ENCODE measurements around the gene NCBP3. TPM values are rescaled to one million over a fixed set of nuclear protein-coding genes. Genes with fewer than 3 reads are reported as not detected.

NCBP3 gene
- total RNA-seq, 1 donor from 2014 or later: 57.2 TPM

- intact Hi-C loops (cut with micrococcal nuclease): no loop called here
- Mint-ChIP-seq H3K27ac (peak overlapping the region; percentile 57), H3K27me3 (ENCODE audit: low read depth) (no peaks in the 10 kb centered on the region), H3K4me3 (ENCODE audit: low read depth) (no peak overlapping the region), H3K4me1 (ENCODE audit: low read depth) (peaks cover 25% of the 10 kb centered on the region), H3K9me3 (no peaks in the 10 kb centered on the region), H3K36me3 (ENCODE audit: low read depth) (peaks cover 54% of the 10 kb centered on the region)
- DNase-seq (ENCODE audit: low spot score): no peak
Observed at GRCh38 chr17:3834811-3835210, 11.2 kb downstream of the NCBP3 start.

DNA sequence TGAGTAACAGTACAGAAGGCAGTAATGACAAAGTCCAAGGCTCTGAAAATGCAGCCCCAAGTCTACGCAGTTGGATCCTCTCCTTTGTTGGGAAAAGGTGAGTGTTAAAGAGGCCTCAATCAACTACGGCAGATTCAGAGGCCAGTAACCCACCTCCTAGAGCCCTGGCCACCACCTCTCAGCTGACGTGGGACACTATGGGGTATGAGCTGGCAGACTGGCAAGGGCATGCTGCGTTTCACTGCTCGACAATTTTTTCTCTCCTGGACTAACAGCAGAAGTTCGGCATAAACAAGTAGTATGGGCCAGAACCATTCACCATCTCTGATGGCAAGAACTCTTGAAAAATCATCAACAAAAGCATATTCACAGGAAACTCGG is 17.2 kb downstream of the NCBP3 start:
- Mint-ChIP-seq H3K27ac (no peak overlapping the region), H3K4me1 (ENCODE audit: low read depth) (peaks cover 27% of the 10 kb centered on the region), H3K27me3 (ENCODE audit: low read depth) (no peaks in the 10 kb centered on the region), H3K36me3 (ENCODE audit: low read depth) (peaks cover 65% of the 10 kb centered on the region), H3K9me3 (no peaks in the 10 kb centered on the region), H3K4me3 (ENCODE audit: low read depth) (no peak overlapping the region)
- DNase-seq (ENCODE audit: low spot score): no peak
- intact Hi-C loops (cut with micrococcal nuclease): loop anchor here (5.0 kb wide), 1 partner anchor 107 kb away; the partner anchor contains the start of gene HASPIN

DNA sequence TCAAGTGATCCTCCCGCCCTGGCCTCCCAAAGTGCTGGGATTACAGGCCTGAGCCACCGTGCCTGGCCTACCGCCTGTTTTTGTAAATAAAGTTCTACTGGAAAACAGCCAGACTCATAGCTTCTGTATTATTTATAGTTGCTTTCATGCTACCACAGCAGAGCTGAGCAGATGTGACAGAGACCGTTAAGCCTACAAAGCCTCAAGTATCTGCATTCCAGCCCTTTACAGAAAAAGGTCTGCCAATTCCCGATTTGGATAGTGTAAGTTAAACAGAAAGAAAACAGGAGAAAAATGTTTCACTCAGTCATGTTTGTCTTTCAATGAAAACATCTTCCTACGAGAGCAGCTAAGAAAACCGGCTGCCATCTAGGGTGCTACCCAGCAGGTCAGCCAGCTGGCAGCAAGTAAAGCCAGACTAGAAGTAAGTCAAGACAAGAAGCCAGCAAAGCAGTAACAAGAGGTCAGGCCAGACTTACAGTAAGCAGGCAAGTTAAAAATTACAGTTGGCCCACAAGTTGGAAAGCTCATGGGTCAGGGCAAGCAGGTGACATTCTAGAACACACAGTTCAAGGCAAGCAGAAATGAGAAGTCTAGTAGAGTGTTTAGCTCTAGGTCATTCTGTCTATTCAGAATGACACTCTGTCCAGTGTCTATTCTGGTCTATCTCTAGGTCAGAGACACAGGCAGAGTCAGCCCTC is 17.7 kb downstream of the NCBP3 start:
- Mint-ChIP-seq H3K27ac (no peak overlapping the region), H3K4me3 (ENCODE audit: low read depth) (no peak overlapping the region), H3K36me3 (ENCODE audit: low read depth) (peaks cover 64% of the 10 kb centered on the region), H3K4me1 (ENCODE audit: low read depth) (peaks cover 25% of the 10 kb centered on the region), H3K27me3 (ENCODE audit: low read depth) (no peaks in the 10 kb centered on the region), H3K9me3 (no peaks in the 10 kb centered on the region)
- DNase-seq (ENCODE audit: low spot score): no peak
- intact Hi-C loops (cut with micrococcal nuclease): loop anchor here (5.0 kb wide), 1 partner anchor 106 kb away; the partner anchor contains the start of gene HASPIN

DNA sequence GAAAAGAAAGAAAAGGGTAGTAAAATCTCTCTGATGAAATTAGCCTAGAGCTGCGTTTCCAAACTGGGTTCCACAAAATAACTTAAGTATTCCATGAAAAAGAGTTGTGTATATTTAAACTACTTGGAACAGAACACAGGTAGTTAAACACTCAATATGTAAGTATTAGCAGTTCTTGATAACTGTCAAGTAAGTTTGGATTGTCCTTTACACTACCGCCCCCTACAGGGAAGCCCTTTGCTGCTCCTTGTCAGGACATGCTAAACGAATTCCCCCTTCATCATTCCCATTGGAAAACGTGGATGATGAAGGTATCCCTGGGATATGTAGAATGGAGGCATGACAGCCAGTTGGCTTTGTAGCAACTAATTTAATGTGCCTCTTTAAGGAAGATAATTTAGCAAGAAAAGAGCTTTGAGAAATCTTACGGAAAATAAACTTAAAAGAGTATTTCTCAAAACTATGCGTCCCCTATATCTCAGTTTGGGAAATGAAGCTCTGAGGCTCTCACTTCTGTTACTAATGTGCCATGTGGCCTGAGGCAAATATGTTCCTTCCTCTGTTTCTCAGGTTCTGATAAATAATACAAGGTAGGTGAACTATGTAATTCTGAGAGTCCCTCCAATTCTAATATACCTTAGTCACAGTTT is 18.8 kb downstream of the NCBP3 start:
- Mint-ChIP-seq H3K27me3 (ENCODE audit: low read depth) (no peaks in the 10 kb centered on the region), H3K9me3 (no peaks in the 10 kb centered on the region), H3K4me3 (ENCODE audit: low read depth) (no peak overlapping the region), H3K27ac (no peak overlapping the region), H3K36me3 (ENCODE audit: low read depth) (peaks cover 68% of the 10 kb centered on the region), H3K4me1 (ENCODE audit: low read depth) (peaks cover 28% of the 10 kb centered on the region)
- peak; percentile 36 for DNase-seq (ENCODE audit: low spot score)
- intact Hi-C loops (cut with micrococcal nuclease): loop anchor here (1.0 to 5.0 kb wide), 3 partner anchors 90 to 144 kb away; partner anchors contain the start of gene HASPIN

DNA sequence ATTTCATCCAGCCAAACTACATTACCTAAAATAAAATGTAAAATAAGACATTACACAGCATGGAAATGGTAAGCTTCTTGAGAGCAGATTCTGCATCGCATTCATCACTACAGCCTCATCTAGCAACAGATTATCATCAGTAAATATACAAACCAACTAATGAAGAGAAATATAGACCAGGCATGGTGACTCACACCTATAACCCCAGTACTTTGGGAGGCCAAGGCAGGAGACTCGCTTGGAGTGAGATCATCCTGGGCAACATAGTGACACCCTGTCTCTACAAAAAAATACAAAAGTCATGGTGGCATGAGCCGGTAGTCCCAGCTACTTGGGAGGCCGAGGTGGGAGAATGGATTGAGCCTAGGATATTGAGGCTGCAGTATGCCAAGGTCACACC is 19.9 kb downstream of the NCBP3 start:
- peaks cover 76% of the 10 kb centered on the region for H3K36me3 Mint-ChIP-seq (ENCODE audit: low read depth)
- DNase-seq (ENCODE audit: low spot score): no peak
- H3K27me3 Mint-ChIP-seq (ENCODE audit: low read depth): no peaks in the 10 kb centered on the region
- no peak overlapping the region for H3K4me3 Mint-ChIP-seq (ENCODE audit: low read depth)
- H3K4me1 Mint-ChIP-seq (ENCODE audit: low read depth): peaks cover 27% of the 10 kb centered on the region
- no peak overlapping the region for H3K27ac Mint-ChIP-seq
- H3K9me3 Mint-ChIP-seq: no peaks in the 10 kb centered on the region
- intact Hi-C loops (cut with micrococcal nuclease): loop anchor here (2.0 to 5.0 kb wide), 2 partner anchors 104 to 143 kb away; partner anchors contain the start of gene HASPIN

GRCh38 chr17:3821101-3821500 is 24.9 kb downstream of the NCBP3 start:
- intact Hi-C loops (cut with micrococcal nuclease): no loop called here
- H3K9me3 Mint-ChIP-seq: no peaks in the 10 kb centered on the region
- DNase-seq (ENCODE audit: low spot score): no peak
- no peaks in the 10 kb centered on the region for H3K27me3 Mint-ChIP-seq (ENCODE audit: low read depth)
- H3K4me3 Mint-ChIP-seq (ENCODE audit: low read depth): no peak overlapping the region
- peaks cover 69% of the 10 kb centered on the region for H3K36me3 Mint-ChIP-seq (ENCODE audit: low read depth)
- no peak overlapping the region for H3K27ac Mint-ChIP-seq
- H3K4me1 Mint-ChIP-seq (ENCODE audit: low read depth): peaks cover 6% of the 10 kb centered on the region

- Mint-ChIP-seq H3K27ac (no peak overlapping the region), H3K4me3 (ENCODE audit: low read depth) (no peak overlapping the region), H3K9me3 (no peaks in the 10 kb centered on the region), H3K27me3 (ENCODE audit: low read depth) (no peaks in the 10 kb centered on the region), H3K36me3 (ENCODE audit: low read depth) (peaks cover 70% of the 10 kb centered on the region), H3K4me1 (ENCODE audit: low read depth) (peaks cover 4% of the 10 kb centered on the region)
- DNase-seq (ENCODE audit: low spot score): no peak
- intact Hi-C loops (cut with micrococcal nuclease): no loop called here
Observed at GRCh38 chr17:3818786-3819185, 27.3 kb downstream of the NCBP3 start.

- no peak overlapping the region for H3K4me3 Mint-ChIP-seq (ENCODE audit: low read depth)
Observed at GRCh38 chr17:3817851-3818605, 28.0 kb downstream of the NCBP3 start.

DNA sequence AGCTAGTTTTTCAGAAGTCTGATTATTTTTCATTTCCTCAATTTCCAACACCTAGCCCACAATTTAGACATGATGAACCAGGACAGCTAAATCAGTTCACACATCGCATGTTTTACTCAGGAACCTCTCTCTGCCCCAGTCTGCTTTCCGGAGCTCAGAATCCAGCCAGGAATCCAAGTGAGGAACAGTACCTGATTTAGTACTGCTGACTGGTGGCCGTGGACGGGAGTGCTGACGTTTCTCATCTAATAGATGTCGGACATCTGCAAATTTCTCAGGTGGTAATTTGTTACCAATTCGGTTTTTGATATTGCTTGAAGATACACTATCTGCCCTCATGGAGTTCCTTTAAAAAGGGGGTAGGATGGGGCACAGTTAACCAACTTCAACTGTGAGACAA is 30.1 kb downstream of the NCBP3 start:
- H3K9me3 Mint-ChIP-seq: no peaks in the 10 kb centered on the region
- intact Hi-C loops (cut with micrococcal nuclease): no loop called here
- H3K36me3 Mint-ChIP-seq (ENCODE audit: low read depth): peaks cover 66% of the 10 kb centered on the region
- H3K4me3 Mint-ChIP-seq (ENCODE audit: low read depth): no peak overlapping the region
- no peaks in the 10 kb centered on the region for H3K27me3 Mint-ChIP-seq (ENCODE audit: low read depth)
- H3K4me1 Mint-ChIP-seq (ENCODE audit: low read depth): no peaks in the 10 kb centered on the region
- DNase-seq (ENCODE audit: low spot score): no peak
- no peak overlapping the region for H3K27ac Mint-ChIP-seq

More at GRCh38 chr17:3817851-3818605, 28.0 kb downstream of the NCBP3 start:
- no peak for DNase-seq (ENCODE audit: low spot score)
- peaks cover 69% of the 10 kb centered on the region for H3K36me3 Mint-ChIP-seq (ENCODE audit: low read depth)
- intact Hi-C loops (cut with micrococcal nuclease): no loop called here
- H3K27me3 Mint-ChIP-seq (ENCODE audit: low read depth): no peaks in the 10 kb centered on the region
- peaks cover 4% of the 10 kb centered on the region for H3K4me1 Mint-ChIP-seq (ENCODE audit: low read depth)
- no peak overlapping the region for H3K27ac Mint-ChIP-seq
- no peaks in the 10 kb centered on the region for H3K9me3 Mint-ChIP-seq

GRCh38 chr17:3815122-3815521 is 30.9 kb downstream of the NCBP3 start:
- H3K4me1 Mint-ChIP-seq (ENCODE audit: low read depth): no peaks in the 10 kb centered on the region
- no peaks in the 10 kb centered on the region for H3K9me3 Mint-ChIP-seq
- H3K4me3 Mint-ChIP-seq (ENCODE audit: low read depth): no peak overlapping the region
- intact Hi-C loops (cut with micrococcal nuclease): no loop called here
- H3K27ac Mint-ChIP-seq: peak overlapping the region; percentile 9
- peaks cover 64% of the 10 kb centered on the region for H3K36me3 Mint-ChIP-seq (ENCODE audit: low read depth)
- DNase-seq (ENCODE audit: low spot score): no peak
- H3K27me3 Mint-ChIP-seq (ENCODE audit: low read depth): no peaks in the 10 kb centered on the region

DNA sequence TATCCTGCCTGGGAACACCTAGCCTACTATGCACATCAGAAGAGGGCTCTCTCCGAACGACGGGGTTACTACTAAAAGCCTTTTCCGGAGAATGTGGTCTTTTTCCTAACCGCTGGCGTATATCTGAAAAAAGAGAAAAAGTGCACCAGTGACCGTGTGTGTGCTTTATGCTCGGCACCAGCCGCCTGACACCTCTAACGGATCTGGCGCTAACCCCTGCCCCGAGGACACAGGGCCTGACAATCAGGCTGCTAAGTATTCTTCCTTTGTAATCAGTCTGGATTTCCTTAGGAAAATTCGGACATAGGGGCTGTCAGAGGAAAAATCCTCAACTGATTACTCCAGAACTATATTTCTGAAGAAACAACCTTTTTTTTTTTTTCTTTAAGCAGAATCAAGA is 31.7 kb downstream of the NCBP3 start:
- Mint-ChIP-seq H3K36me3 (ENCODE audit: low read depth) (peaks cover 65% of the 10 kb centered on the region), H3K4me3 (ENCODE audit: low read depth) (no peak overlapping the region), H3K9me3 (no peaks in the 10 kb centered on the region), H3K4me1 (ENCODE audit: low read depth) (peaks cover 5% of the 10 kb centered on the region), H3K27me3 (ENCODE audit: low read depth) (no peaks in the 10 kb centered on the region), H3K27ac (no peak overlapping the region)
- intact Hi-C loops (cut with micrococcal nuclease): no loop called here
- DNase-seq (ENCODE audit: low spot score): no peak

DNA sequence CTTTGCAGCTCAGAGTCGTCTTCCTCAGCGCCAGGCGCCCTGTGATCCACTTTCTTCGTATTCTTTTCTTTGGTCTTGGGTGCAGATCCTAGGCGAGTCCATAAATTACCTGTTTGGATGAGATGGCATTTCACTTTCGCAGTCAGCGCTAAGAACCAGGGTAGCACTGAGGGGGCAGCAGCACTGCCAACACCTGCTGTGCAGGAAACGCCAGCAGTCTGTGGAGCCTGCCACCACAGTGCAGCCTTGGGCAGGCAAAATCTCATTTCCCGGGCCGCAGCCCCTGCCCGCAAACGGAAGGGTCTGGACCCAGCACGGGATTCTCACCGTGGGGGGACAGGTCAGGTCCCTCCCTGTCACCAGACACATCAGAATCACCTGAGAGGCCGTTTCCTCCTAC is 32.9 kb downstream of the NCBP3 start:
- H3K4me3 Mint-ChIP-seq (ENCODE audit: low read depth): no peak overlapping the region
- DNase-seq (ENCODE audit: low spot score): no peak
- no peaks in the 10 kb centered on the region for H3K9me3 Mint-ChIP-seq
- intact Hi-C loops (cut with micrococcal nuclease): no loop called here
- H3K36me3 Mint-ChIP-seq (ENCODE audit: low read depth): peaks cover 61% of the 10 kb centered on the region
- peaks cover 11% of the 10 kb centered on the region for H3K4me1 Mint-ChIP-seq (ENCODE audit: low read depth)
- H3K27ac Mint-ChIP-seq: no peak overlapping the region
- H3K27me3 Mint-ChIP-seq (ENCODE audit: low read depth): no peaks in the 10 kb centered on the region

- no peak for DNase-seq (ENCODE audit: low spot score)
- Mint-ChIP-seq H3K27ac (no peak overlapping the region), H3K4me3 (ENCODE audit: low read depth) (no peak overlapping the region), H3K4me1 (ENCODE audit: low read depth) (peaks cover 13% of the 10 kb centered on the region), H3K27me3 (ENCODE audit: low read depth) (no peaks in the 10 kb centered on the region), H3K9me3 (no peaks in the 10 kb centered on the region), H3K36me3 (ENCODE audit: low read depth) (peaks cover 63% of the 10 kb centered on the region)
- intact Hi-C loops (cut with micrococcal nuclease): no loop called here
Observed at GRCh38 chr17:3812771-3813170, 33.3 kb downstream of the NCBP3 start.
